Activated naive CD4-positive, alpha-beta T cell treated with anti-CD3 and anti-CD28 coated beads, Interleukin-2, amount 10 ng/mL, durations not matched to agents 7 days and 5 days (primary cell): ENCODE data around the gene TUT4.

Experiments used
- CTCF ChIA-PET: fragments of 350-600 bp; sonication (Branson Sonifier 250); formaldehyde crosslinking; loops from one replicate; lab custom pipeline; 2021; ENCODE audit warnings: antibody characterized with exemption; lab: Charles Lee
- DNase-seq: peaks from one replicate; pipeline ENCODE4 v3.0.0-alpha.2; 2020
- H3K27ac Mint-ChIP-seq: one replicate; pipeline ENCODE4 v1.8.0; 2021; ENCODE audit warnings: mild to moderate bottlenecking, moderate library complexity, mixed read lengths
- H3K27me3 Mint-ChIP-seq: one replicate; pipeline ENCODE4 v1.8.0; 2021; ENCODE audit warnings: mild to moderate bottlenecking, mixed read lengths
- H3K36me3 Mint-ChIP-seq: one replicate; pipeline ENCODE4 v1.8.0; 2021; ENCODE audit warnings: mixed read lengths
- H3K4me1 Mint-ChIP-seq: one replicate; pipeline ENCODE4 v1.8.0; 2021; ENCODE audit warnings: mixed read lengths
- H3K4me3 Mint-ChIP-seq: one replicate; pipeline ENCODE4 v1.8.0; 2021; ENCODE audit warnings: mild to moderate bottlenecking, moderate library complexity, mixed read lengths
- H3K9me3 Mint-ChIP-seq: one replicate; pipeline ENCODE4 v1.8.0; 2021; ENCODE audit warnings: mixed read lengths

TUT4 gene

DNA sequence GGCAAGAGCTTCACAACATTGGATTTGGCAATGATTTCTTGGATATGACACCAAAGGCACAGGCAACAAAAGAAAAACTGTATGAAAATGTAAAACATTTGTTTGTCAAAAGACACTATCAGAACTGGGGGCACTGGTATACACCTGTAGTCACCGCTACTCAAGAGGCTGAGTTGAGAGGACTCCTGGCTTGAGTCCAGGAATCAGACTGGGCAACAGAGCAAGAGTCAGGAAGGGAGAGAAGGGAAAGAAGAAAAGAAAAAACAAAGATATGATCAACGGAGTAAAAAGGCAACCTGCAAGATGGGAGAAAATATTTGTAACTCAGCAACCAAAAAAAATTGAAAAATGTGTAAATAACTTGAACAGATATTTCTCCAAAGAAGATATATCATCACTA lies 6.0 kb upstream of the TUT4 start:
- CTCF ChIA-PET: no interaction called here
- no peak for DNase-seq
- Mint-ChIP-seq H3K4me1 (peaks cover 16% of the 10 kb centered on the region), H3K4me3 (no peak overlapping the region), H3K27me3 (peaks cover 10% of the 10 kb centered on the region), H3K9me3 (no peaks in the 10 kb centered on the region), H3K36me3 (no peaks in the 10 kb centered on the region), H3K27ac (no peak overlapping the region)

DNA sequence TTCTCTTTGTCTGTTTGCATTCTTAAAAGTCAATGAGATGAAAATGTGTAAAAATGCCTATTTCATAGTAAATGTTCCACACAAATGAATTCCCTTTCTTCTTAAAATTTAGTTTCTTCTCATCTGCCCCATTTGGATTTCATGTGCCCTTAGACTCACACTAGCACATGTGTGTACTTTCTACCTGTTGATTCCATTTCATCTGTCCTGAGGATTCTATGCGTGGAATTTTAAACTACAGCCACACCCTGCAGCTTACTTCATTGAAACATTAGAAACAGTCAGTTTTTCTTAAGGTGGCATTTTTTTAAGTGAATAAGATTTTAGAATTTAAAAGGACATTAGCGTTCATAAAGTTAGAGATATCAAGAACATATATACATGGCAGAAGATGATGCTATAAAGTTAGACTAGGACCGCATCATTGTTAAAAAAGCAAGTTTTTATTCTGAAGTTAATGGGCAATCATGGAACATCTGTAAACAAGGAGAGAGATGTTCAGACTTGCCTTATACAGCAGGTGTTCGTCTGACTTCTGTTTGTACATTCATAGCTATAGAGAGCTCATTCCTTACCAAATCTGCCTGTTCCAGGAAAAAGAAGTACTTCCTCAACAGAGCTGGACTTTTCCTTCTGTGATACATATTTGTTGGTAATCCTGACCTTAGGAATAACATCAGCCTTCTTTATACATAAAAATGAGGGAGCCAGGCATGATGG lies 3.9 kb upstream of the TUT4 start:
- H3K36me3 Mint-ChIP-seq: no peaks in the 10 kb centered on the region
- H3K4me1 Mint-ChIP-seq: peaks cover 17% of the 10 kb centered on the region
- no peaks in the 10 kb centered on the region for H3K9me3 Mint-ChIP-seq
- DNase-seq: no peak
- CTCF ChIA-PET: no interaction called here
- H3K4me3 Mint-ChIP-seq: no peak overlapping the region
- H3K27ac Mint-ChIP-seq: no peak overlapping the region
- H3K27me3 Mint-ChIP-seq: peaks cover 10% of the 10 kb centered on the region

- DNase-seq: no peak
- peaks cover 2% of the 10 kb centered on the region for H3K36me3 Mint-ChIP-seq
- CTCF ChIA-PET: no interaction called here
- peaks cover 10% of the 10 kb centered on the region for H3K27me3 Mint-ChIP-seq
- H3K4me3 Mint-ChIP-seq: peak overlapping the region; percentile 29
- H3K9me3 Mint-ChIP-seq: no peaks in the 10 kb centered on the region
- peak overlapping the region; percentile 72 for H3K27ac Mint-ChIP-seq
- peaks cover 25% of the 10 kb centered on the region for H3K4me1 Mint-ChIP-seq
Observed at GRCh38 chr1:52554756-52555155, 1.9 kb upstream of the TUT4 start.

GRCh38 chr1:52554267-52554640 lies 1.4 kb upstream of the TUT4 start:
- Mint-ChIP-seq H3K4me3 (no peak overlapping the region), H3K36me3 (peaks cover 4% of the 10 kb centered on the region), H3K27ac (peak overlapping the region; percentile 72), H3K27me3 (peaks cover 10% of the 10 kb centered on the region), H3K9me3 (no peaks in the 10 kb centered on the region), H3K4me1 (peaks cover 30% of the 10 kb centered on the region)
- CTCF ChIA-PET: interaction anchor here (1.0 kb wide), 1 partner anchor 112 kb away, joined by 3 read pairs; no protein-coding TSS in a partner anchor
- no peak for DNase-seq

DNA sequence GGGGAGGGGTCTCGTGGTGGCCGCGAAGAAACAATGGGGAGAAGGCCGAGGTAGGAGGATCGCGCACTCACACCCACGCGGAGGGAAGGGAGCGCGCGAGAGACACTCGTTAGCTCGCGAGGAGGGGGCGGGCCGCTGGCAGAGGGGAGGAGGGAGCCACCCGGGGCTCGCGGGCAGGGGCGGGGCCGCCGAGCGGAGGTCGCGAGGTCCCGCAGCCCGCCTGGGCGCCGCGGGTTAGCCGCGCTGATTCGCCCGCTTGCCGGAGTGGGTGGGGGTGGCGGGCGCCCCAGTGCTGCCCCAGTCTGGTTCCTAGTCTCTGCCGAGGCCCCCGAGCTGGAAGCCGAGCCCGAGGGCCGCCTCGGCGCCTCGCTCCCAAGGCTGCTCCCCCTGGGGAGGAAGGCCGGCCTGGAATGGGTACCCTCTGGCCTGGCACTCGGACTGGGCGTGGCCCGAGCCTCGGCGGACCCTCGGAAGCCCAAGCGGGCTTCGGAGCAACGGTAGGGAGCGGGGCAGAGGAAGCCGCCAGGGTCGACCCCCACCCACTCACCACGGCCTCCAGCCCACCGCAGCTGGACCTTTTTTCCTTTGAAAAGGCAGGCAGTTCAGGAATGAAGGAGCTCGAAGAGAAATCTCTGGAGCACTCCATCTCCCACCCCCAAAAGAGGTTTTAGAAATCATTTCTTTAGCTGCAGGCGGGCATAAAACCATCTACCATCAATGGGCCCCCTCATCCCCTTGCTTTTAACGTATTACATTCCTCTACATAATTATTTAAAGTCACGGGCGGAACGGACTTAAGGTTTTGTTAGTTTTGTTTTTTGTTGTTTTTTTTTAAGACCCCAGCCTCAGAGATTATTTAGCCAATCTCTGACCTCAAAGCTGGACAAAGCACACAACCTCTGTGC lies 722 bp upstream of the TUT4 start:
- CTCF ChIA-PET: interaction anchor here (1.0 to 1.5 kb wide), 2 partner anchors 113 to 132 kb away, joined by 3 to 5 read pairs; no protein-coding TSS in a partner anchor
- peaks cover 7% of the 10 kb centered on the region for H3K27me3 Mint-ChIP-seq
- no peak overlapping the region for H3K4me3 Mint-ChIP-seq
- H3K4me1 Mint-ChIP-seq: peaks cover 34% of the 10 kb centered on the region
- peak; percentile 93 for DNase-seq
- peak overlapping the region; percentile 26 for H3K27ac Mint-ChIP-seq
- peaks cover 9% of the 10 kb centered on the region for H3K36me3 Mint-ChIP-seq
- no peaks in the 10 kb centered on the region for H3K9me3 Mint-ChIP-seq

GRCh38 chr1:52552236-52552504 lies 722 bp downstream of the TUT4 start:
- Mint-ChIP-seq H3K36me3 (peaks cover 14% of the 10 kb centered on the region), H3K4me3 (no peak overlapping the region), H3K4me1 (peaks cover 37% of the 10 kb centered on the region), H3K27me3 (peaks cover under 1% of the 10 kb centered on the region), H3K9me3 (no peaks in the 10 kb centered on the region), H3K27ac (no peak overlapping the region)
- DNase-seq: peak; percentile 82
- CTCF ChIA-PET: interaction anchor here (1.5 kb wide), 1 partner anchor 134 kb away, joined by 5 read pairs; no protein-coding TSS in a partner anchor

DNA sequence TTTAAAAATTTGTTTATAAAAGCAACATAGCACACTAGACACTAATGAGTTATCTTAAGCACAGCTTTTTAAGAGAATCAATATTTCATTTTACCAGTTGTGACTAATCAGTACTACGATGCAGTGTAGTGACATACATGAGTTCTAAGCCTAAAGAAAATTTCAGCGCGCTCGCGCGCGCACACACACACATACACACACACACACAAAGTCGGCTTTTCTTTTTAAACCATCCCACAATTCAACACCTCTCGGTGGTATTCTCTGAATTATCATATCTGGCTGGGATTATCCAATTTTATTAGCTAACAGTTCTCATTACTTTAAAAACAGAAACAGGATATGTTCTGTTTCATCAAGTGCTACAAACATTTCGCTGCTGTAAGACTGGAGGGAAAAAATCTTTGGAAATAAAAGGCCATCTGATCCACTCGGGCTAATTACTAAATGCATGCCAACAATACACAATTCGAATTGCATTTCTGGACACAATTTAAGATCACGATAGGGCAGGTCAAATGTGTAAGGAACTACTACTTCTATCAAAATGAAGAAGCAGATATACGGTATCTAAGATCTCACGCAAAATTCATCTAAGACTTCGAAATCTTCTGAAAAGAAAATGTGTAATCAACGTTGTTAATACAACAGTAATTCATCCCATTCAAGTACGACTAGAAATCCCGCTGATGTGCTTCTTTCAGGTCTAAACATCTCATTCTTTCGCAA lies 1.2 kb downstream of the TUT4 start:
- H3K27ac Mint-ChIP-seq: no peak overlapping the region
- CTCF ChIA-PET: interaction anchor here (1.6 kb wide), 1 partner anchor 147 kb away, joined by 4 read pairs; the partner anchor contains the start of genes ORC1 and PRPF38A
- peak; percentile 56 for DNase-seq
- H3K9me3 Mint-ChIP-seq: no peaks in the 10 kb centered on the region
- H3K4me1 Mint-ChIP-seq: peaks cover 37% of the 10 kb centered on the region
- H3K27me3 Mint-ChIP-seq: no peaks in the 10 kb centered on the region
- no peak overlapping the region for H3K4me3 Mint-ChIP-seq
- peaks cover 15% of the 10 kb centered on the region for H3K36me3 Mint-ChIP-seq

GRCh38 chr1:52550447-52550846 lies 2.4 kb downstream of the TUT4 start:
- Mint-ChIP-seq H3K4me1 (peaks cover 37% of the 10 kb centered on the region), H3K9me3 (peaks cover 4% of the 10 kb centered on the region), H3K36me3 (peaks cover 20% of the 10 kb centered on the region), H3K4me3 (peak overlapping the region; percentile 48), H3K27ac (peak overlapping the region; percentile 43), H3K27me3 (no peaks in the 10 kb centered on the region)
- CTCF ChIA-PET: interaction anchor here (1.6 kb wide), 1 partner anchor 146 kb away, joined by 4 read pairs; the partner anchor contains the start of genes ORC1 and PRPF38A
- DNase-seq: no peak

DNA sequence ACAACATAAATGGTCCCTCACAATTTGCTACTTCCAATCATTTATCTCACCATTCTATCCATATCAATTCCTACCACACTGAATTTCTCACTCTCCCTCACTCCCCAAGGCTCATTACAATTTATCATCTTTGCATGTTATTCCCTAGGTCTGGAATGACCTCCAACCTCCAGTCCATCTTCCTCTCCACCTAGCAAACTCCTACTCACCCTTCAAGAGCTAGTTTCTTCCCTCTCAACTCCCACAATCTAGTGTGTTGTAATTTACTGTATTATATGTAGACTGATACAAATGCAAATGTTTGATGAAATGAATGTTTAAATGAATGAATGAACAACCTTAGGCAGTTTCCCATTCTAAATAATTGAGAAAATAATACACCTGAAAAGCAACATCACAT lies 3.6 kb downstream of the TUT4 start:
- no peak for DNase-seq
- Mint-ChIP-seq H3K9me3 (peaks cover 7% of the 10 kb centered on the region), H3K36me3 (peaks cover 25% of the 10 kb centered on the region), H3K27me3 (no peaks in the 10 kb centered on the region), H3K27ac (no peak overlapping the region), H3K4me3 (no peak overlapping the region), H3K4me1 (peaks cover 27% of the 10 kb centered on the region)
- CTCF ChIA-PET: interaction anchor here (1.1 kb wide), 1 partner anchor 137 kb away, joined by 3 read pairs; no protein-coding TSS in a partner anchor

- Mint-ChIP-seq H3K27me3 (no peaks in the 10 kb centered on the region), H3K27ac (no peak overlapping the region), H3K4me1 (peaks cover 22% of the 10 kb centered on the region), H3K9me3 (peaks cover 22% of the 10 kb centered on the region), H3K4me3 (no peak overlapping the region), H3K36me3 (peaks cover 45% of the 10 kb centered on the region)
- CTCF ChIA-PET: no interaction called here
- no peak for DNase-seq
Observed at GRCh38 chr1:52546852-52547251, 6.0 kb downstream of the TUT4 start.

- Mint-ChIP-seq H3K36me3 (peaks cover 56% of the 10 kb centered on the region), H3K27ac (no peak overlapping the region), H3K9me3 (peaks cover 31% of the 10 kb centered on the region), H3K27me3 (no peaks in the 10 kb centered on the region), H3K4me1 (peaks cover 15% of the 10 kb centered on the region), H3K4me3 (no peak overlapping the region)
- CTCF ChIA-PET: no interaction called here
- DNase-seq: no peak
Observed at GRCh38 chr1:52544665-52545525, 8.0 kb downstream of the TUT4 start.

GRCh38 chr1:52542085-52542688 lies 10.7 kb downstream of the TUT4 start:
- H3K27ac Mint-ChIP-seq: no peak overlapping the region
- DNase-seq: no peak
- H3K27me3 Mint-ChIP-seq: no peaks in the 10 kb centered on the region
- H3K4me3 Mint-ChIP-seq: no peak overlapping the region
- CTCF ChIA-PET: no interaction called here
- peaks cover 2% of the 10 kb centered on the region for H3K4me1 Mint-ChIP-seq
- peaks cover 59% of the 10 kb centered on the region for H3K36me3 Mint-ChIP-seq
- H3K9me3 Mint-ChIP-seq: peaks cover 31% of the 10 kb centered on the region
